KMS-11 (cell line): Measurements from ENCODE around the gene GRAP.

Experiments used
- H2AFZ ChIP-seq: fragments of 200-600 bp; sonication (generic); 2 replicates; pipeline ENCODE4 v1.6.1; 2016; ENCODE audit warnings: antibody characterized with exemption, mixed run types, low read depth
- H3K27ac ChIP-seq: fragments of 200-600 bp; sonication (generic); 2 replicates; pipeline ENCODE4 v1.6.1; 2016; ENCODE audit warnings: mild to moderate bottlenecking, mixed run types
- H3K27me3 ChIP-seq: fragments of 200-600 bp; sonication (generic); 2 replicates; pipeline ENCODE4 v1.6.1; 2017; ENCODE audit warnings: mild to moderate bottlenecking, low read depth, mixed run types, moderate library complexity; ENCODE audit not compliant: insufficient read depth
- H3K36me3 ChIP-seq: fragments of 200-600 bp; sonication (generic); 2 replicates; pipeline ENCODE4 v1.6.1; 2017; ENCODE audit warnings: mild to moderate bottlenecking, mixed run types; ENCODE audit not compliant: insufficient read depth
- H3K4me1 ChIP-seq: fragments of 200-600 bp; sonication (generic); 2 replicates; pipeline ENCODE4 v1.6.1; 2016; ENCODE audit warnings: mild to moderate bottlenecking, low read depth, mixed run types; ENCODE audit not compliant: poor library complexity, severe bottlenecking
- H3K4me2 ChIP-seq: fragments of 200-600 bp; sonication (generic); 2 replicates; pipeline ENCODE4 v1.7.0; 2016; ENCODE audit warnings: mild to moderate bottlenecking, mixed run types
- H3K4me3 ChIP-seq: fragments of 200-600 bp; sonication (generic); IDR thresholded peaks from 2 replicates; pipeline ENCODE4 v1.6.1; 2017; ENCODE audit warnings: low read depth, low read length, mixed read lengths; ENCODE audit not compliant: insufficient read depth
- H3K79me2 ChIP-seq: fragments of 200-600 bp; sonication (generic); 2 replicates; pipeline ENCODE4 v1.6.1; 2016; ENCODE audit warnings: low read depth, mixed run types; ENCODE audit not compliant: insufficient read depth
- H3K9ac ChIP-seq: fragments of 200-600 bp; sonication (generic); 2 replicates; pipeline ENCODE4 v1.6.1; 2016; ENCODE audit warnings: mild to moderate bottlenecking, mixed run types
- H4K20me1 ChIP-seq: fragments of 200-600 bp; sonication (generic); 2 replicates; pipeline ENCODE4 v1.6.1; 2016; ENCODE audit warnings: mild to moderate bottlenecking, mixed run types; ENCODE audit not compliant: insufficient read depth
- CTCF ChIP-seq: fragments of 200-600 bp; sonication (generic); conservative IDR thresholded peaks from 2 replicates; pipeline ENCODE4 v1.6.1; 2017; ENCODE audit warnings: low read depth, mild to moderate bottlenecking, antibody characterized with exemption, low read length, moderate library complexity, mixed read lengths

GRAP gene

GRCh38 chr17:18971801-18972200 lies 75.0 kb downstream of the GRAP start:
- H3K4me1 ChIP-seq, result no peaks in the 10 kb centered on the region
- no peak overlapping the region for H3K4me3 ChIP-seq
- no peak overlapping the region for H3K9ac ChIP-seq
- no peak overlapping the region for H3K27ac ChIP-seq
- no peaks in the 10 kb centered on the region for H3K36me3 ChIP-seq
- no peaks in the 10 kb centered on the region for H3K79me2 ChIP-seq
- H4K20me1 ChIP-seq, result no peaks in the 10 kb centered on the region
- H2AFZ ChIP-seq, result no peak overlapping the region
- H3K27me3 ChIP-seq, result no peaks in the 10 kb centered on the region
- H3K4me2 ChIP-seq, result no peak overlapping the region
- TF ChIP-seq CTCF, result no peak
